KBM-7 (cell line): ENCODE results near the gene SYMPK.
"Not testable (repeated sequence)": the region's sequence is repeated elsewhere in the genome, so short reads cannot be mapped to it uniquely, and the experiment has no call there.

ENCODE experiments used
- DNase-seq: peaks from one replicate; pipeline ENCODE4 v3.0.0-alpha.2; 2015
- in situ Hi-C: fragments of 300-500 bp; cut with MboI; formaldehyde crosslinking; loops from 2 replicates; pipeline ENCODE4 v1.14.3; 2020; ENCODE audit warnings: low sequenced_read_pairs, low pct_unique_long_range_greater_than_20kb, mixed read lengths

The SYMPK gene

DNA sequence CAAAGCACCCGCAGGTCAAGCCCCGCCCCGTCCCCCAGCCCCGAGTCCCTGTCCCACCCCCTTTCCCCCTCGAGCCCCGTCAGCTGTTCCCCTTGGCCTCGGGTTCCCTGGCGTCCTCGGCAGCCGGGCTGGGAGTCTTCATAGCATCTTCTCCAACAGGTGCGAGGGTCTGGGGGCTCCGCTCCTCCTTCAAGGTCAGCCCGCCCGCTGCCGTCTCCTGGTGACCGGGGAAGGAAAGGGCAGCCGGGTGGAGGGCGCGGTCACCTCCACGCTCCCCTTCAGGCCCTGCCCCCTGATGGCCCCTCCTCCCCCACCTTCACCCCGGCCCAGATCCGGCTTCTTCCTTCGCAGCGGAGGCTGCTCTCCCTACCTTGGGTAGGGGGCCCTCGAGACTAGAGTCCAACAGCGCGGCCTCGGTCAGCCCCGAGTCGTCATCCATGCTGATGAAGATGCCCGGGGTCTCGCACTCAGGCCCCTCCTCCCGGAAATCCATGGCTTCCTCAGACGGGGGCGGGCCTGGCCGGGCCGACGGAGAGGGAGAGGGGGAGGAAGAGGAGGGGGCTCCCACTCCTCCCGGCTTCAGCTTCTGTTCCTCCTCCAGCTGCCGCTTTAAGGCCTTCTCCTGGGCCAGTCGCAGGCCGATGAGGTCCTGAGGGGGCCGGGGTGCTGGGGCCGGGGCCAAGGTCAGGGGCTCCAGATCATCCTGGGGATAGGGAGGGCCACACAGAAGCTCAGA lies 47.3 kb downstream of the SYMPK start:
- no peak for DNase-seq
- in situ Hi-C loops = no loop called here

DNA sequence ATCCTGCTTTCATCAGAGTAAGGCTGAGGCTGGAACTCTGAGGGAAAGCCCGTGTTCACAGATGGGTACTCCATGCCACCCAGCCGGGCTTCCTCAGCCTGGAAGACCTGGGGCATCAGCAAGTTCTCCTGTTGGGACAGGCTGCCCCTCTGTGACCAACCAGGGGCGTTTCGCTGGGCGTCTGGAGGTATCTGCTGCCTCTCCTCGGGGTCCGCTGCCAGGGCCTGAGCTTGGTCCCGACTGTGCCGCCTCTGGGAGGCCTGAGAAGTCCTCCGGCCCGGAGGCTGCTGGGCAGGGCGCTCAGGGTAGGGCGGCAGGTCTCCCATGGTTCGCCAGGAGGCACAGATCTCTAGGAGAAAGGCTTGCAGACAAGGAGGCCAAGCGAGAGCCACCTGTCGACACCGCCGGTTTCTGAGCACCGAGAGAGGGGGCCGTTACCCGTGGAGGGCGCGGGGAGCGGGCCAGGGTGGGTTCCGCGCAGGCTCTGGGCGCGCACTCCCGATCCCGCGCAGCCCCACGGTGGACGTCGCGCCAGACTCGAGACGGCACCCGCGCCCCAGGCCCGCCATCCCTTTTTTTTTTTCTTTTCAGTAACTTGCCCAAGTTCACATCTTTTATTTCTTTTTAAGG lies 48.0 kb downstream of the SYMPK start, which contains the start of gene RSPH6A:
Gene RSPH6A (minus strand): TSS at position 458 of the 630 bp plus-strand sequence. CDS start 132 bp downstream, at position 326.
- no peak for DNase-seq
- in situ Hi-C loops = no loop called here

DNA sequence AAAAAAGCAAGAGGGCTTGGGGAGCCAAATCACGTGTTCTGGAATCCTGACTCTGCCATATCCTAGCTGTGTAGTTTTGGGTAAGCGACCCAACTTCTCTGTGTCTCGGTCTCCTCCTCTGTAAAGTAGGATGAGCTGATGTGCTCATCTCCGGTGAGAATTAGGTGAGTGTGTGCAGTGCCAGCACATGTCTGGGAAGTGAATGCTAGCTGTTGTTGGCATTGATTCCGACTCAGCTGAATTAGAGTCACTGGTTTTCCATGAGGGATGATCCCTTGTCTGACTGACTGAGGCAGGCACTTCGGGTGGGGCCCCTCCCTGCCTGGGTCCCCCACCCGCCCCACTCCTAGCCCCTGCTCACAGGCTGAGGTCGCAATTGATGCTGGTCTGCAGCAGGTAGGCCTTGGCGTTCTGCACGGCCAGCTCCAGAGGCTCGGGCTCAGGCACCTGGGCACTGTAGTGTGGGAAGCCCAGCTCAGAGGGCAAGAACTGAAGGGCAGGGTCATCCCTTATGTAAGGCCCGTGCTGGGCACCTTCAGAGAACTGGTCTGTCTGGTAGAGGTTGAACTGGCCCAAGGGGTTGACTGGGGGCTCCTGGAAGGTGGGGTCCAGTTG lies 48.7 kb downstream of the SYMPK start:
- in situ Hi-C loops = no loop called here
- DNase-seq = no peak

DNA sequence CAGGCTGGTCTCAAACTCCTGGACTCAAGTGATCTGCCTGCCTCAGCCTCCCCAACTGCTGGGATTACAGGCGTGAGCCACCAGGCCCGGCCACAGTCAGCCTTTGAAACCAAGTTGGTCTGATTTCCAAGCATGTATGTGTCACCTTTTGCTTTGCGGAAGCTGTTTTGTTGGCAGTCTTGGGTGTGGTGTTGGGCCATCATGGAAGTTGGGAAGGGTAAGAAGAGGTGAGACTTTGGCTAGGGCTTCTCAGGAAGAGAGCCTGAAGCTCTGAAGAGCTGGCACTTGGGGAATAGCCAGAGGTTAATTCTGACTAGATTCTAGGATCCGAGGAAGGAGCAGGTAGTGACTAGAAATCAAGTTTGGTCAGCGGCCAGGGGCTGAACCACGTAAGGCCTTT lies 50.6 kb downstream of the SYMPK start:
- DNase-seq = no peak
- in situ Hi-C loops = no loop called here

DNA sequence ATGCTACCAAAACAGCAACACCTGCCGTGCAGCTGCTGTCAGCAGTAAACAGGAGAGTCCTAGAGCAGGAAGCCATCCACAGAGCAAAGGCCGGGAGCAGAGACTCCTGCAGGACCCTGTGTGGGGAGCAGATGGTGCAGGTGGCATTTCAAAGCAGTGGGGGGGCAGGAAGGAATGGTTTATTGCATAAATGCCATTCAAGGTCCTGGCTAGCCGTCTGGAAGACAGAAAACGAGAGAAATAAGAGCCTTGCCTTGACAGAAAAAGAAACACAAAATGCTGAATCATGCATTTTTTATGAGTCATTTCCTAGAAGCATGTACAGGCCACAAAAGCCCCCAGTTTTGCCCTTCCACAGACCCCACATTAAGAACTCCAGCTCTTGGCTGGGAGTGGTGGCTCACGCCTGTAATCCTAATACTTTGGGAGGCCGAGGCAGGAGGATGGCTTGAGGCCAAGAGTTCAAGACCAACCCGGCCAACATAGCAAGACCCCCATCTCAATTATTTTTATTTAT lies 53.2 kb downstream of the SYMPK start:
- in situ Hi-C loops = no loop called here
- peak; percentile 68 for DNase-seq

DNA sequence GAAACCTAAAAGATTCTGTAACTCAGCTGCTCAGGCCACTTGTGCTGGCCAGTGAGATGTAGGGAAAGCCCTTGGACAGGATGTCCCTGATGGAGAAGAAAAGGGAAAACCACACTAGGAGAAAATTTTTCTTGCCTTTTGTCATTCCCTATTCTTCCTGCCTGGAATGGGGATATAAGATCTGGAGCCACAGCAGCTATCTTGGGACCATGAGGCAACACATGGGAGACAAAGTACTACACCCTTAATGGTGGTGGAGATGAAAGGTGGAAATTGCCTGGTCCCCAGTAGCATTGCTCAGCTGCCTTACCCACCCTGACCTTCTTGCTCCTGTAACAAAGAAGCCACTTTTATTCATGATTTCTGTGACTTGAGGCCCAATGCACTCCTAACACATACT lies 57.2 kb downstream of the SYMPK start:
- DNase-seq = no peak
- in situ Hi-C loops = no loop called here

DNA sequence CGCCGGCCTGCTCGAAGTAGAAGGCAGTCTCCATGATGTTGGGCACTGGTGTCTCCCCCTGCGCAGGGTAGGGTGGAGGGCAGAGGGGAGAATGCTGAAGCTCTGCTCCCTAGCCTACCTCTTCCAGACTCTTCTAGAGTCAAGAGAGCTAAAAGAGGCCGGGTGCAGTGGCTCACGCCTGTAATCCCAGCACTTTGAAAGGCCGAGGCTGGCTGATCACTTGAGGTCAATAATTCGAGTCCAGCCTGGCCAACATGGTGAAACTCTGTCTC lies 58.1 kb downstream of the SYMPK start:
- no peak for DNase-seq
- in situ Hi-C loops = no loop called here

DNA sequence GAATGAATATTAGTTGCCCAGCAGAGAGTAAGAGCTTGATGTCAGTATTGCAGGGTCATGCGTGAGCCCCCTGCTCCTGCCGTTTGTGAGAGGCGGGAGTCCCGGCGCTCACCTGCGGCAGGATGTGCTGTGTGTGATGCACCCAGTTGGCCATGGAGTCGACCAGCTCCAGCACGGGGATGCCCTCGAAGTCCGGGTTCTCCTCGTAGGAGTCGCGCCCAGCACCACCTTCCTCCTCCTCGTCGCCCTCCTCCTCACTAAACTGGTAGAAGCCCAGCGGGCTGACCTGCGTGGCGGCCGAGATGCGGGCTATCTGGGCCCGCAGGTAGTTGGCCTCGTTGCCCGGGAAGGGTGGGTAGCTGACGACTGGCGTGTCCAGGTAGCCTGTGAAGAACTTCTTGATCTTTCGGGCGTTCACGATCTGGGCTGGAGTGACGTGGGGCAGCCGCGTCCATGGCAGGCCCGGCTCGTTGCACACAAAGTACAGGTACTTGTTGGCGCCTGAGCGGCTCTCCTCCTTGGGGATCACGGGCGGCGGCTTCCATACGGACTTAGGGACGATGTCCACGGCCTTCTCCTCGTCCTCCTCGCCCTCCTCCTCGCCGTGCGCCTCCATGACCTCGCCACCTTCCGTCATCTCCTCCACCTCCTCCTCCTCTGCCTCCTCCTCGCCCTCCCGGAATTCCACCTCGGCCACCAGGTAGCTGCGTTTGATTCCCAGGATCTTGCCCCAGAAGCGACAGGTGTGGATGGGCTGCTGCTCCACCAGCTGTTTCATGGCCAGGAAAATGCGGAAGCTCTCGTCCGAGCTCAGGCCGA lies 58.6 kb downstream of the SYMPK start:
- in situ Hi-C loops = no loop called here
- DNase-seq = no peak

DNA sequence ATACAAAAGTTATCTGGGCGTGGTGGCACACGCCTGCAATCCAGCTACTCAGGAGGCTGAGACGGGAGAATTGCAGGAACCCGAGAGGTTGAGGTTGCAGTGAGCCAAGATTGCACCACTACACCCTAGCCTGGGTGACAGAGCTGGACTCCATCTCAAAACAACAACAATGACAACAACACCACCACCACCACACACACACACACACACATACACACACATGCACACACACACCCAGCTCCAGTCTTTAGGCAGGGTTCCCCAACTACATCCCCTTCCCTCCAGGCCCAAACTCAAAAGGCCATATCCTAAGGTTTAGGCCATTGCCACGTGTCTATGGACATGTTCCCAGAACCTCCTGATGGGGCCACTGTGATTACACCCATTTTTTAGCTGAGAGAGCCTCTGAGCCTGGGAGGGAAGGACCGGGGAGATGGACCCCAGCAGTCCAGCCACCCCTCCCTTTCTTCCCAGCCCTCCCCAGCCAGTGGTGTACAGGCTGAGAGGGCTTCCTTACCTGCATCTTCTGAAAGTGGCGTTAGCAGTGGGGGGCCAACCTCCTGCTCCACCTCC lies 61.3 kb downstream of the SYMPK start:
- in situ Hi-C loops = no loop called here
- no peak for DNase-seq

DNA sequence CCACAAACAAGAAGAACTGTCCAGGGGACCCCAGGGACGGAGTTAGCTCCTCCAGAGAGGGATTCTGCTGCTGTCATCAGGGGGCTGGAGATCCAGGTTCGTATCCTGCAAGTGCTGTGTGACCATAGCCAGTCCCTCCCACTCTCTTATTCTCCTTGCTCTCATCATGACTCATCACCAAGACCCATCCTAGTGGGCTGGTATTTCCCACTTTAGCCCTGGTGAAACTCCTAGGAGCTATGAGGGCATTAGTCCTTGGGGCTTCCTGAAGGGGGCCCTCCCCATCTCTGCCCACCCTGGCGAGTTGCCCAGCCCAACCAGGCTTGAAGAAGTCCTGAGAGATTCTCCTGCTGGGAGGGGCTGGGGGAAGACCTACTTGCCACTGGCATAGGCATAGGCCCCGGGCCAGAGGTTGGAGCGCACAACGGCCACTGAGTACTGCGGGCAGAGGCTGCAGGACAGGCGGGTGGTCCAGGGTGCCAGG lies 62.8 kb downstream of the SYMPK start:
- no peak for DNase-seq

DNA sequence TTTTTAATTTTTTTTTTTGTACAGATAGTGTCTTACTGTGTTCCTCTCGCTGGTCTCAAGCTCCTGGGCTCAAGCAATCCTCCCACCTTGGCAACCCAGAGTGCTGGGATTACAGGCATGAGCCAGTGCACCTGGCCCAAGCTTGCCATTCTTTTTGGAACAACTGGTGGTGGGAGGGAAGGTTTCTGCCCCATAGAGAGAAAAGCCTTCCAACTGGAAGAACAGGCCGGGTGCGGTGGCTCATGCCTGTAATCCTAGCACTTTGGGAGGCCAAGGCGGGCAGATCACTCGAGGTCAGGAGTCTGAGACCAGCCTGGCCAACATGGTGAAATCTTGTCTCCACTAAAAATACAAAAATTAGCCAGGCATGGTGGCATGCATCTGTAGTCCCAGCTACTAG lies 63.4 kb downstream of the SYMPK start:
- in situ Hi-C loops, DNase-seq: not testable (repeated sequence)

More for the DNA sequence above, 62.8 kb downstream of the SYMPK start:
- in situ Hi-C loops = no loop called here

DNA sequence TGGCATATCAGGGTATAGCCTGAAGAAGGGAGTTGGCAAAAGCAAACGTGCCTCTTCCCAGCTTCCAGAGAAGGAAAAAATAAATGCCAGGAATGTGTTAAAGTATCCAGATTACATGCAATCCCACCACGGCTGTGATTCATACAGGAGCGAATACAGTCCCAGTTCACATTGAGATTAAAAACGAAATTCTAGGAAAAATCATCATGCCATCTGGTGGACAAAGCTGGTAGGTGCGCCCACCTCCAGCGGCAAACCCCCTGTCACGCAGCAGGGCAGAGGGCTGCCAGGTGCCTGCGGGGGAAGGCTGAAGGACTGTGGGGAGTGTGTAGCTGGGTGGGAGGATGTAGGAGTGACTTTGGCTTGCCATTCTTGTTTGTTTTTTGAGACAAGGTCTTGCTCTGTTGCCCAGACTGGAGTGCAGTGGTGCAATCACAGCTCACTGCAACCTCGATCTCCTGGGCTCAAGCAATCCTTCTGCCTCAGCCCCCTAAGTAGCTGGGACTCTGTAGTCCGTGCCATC lies 63.9 kb downstream of the SYMPK start:
- peak; percentile 83 for DNase-seq
- in situ Hi-C loops = no loop called here

DNA sequence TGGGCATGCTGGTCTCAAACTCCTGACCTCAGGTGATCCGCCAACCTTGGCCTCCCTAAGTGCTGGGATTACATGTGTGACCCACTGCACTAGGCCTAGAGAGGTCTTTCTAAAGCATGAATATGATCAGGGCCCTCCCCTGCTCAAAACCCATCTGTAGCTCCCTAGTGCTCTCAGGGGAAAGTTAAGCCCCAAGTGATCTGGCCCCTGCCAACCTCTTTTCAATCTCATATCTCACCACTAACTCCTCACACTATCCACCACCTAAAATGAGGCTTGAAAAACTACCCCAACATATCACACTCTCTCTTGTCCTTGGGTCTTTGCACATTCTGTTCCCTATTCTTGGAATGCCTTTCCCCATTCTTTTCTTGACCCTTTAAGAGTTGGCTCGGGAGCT lies 68.3 kb downstream of the SYMPK start:
- no peak for DNase-seq
- in situ Hi-C loops = no loop called here

DNA sequence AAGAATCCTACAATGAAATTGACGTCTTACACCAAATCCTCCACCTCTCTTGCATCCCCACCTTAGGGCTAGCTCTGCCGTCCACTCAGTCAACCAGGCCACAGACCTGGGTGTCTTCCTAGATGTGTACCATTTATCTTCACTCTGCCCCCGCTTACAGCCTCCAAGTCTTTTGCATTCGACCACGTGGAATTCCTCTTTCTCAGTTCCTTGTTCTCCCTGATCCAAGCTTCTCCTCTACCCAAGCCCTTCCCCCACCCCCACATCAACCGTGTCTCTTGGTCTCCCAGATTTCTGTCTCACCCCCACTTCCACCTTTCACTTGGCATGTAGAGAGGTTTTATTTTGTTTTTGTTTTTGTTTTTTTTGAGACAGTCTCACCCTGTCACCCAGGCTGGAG lies 69.1 kb downstream of the SYMPK start:
- DNase-seq = no peak
- in situ Hi-C loops = no loop called here

DNA sequence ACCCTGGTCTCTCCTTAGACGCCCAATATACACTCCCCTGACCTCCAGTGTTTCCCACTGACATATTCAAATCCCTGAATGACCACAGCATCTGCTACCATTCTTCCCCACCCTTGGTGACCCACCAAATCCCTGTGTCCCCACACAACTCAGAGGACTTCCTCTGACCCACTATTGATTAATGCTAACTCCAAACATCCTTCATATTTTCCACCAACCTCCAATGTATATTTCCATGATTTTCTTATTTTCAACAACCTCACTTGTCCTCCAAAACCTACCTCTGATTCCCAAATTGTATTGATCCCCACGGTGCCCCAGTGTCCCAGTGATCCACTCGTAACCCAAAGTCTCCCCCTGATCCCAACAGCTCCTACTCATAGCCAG lies 69.8 kb downstream of the SYMPK start:
- in situ Hi-C loops = no loop called here
- DNase-seq = no peak

DNA sequence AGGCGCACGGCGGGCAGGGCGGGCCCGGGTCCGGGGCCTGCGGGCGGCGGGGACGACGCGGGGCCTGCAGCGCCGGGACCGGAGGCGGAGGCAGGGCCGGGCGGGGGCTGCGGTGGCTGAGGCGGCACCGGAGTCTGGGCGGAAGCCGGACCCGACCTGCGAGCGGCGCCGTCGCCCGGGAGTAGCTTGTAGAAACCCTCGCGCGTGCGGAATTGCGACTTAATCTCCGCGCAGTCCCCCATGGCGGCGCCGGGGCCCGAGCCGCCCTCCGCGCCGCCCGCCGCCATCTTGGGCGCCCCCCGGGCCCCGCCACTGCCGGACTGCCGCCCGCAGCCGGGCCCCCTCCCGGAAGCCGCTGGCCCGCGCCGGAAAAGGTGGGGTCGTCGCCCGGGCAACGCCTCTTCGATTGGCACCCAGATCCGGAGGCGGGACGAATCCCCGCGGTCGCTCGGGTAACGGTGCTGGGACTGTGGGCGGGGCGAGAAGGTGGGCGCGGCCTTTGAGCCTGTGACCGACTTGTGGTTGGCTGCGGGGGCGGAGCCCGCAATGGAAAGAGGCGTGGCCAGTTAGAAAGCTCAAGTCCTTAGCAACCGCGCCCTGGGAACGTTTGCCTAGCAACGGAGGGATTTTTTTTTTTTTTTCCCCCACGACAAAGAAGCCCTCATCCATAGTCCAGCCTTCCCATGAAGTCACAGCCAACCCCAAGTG lies 70.3 kb downstream of the SYMPK start, which contains the start of gene DMWD:
Gene DMWD (minus strand): TSS at position 376 of the 708 bp plus-strand sequence. CDS start 89 bp downstream, at position 287.
- peak; percentile 99 for DNase-seq
- in situ Hi-C loops = no loop called here

DNA sequence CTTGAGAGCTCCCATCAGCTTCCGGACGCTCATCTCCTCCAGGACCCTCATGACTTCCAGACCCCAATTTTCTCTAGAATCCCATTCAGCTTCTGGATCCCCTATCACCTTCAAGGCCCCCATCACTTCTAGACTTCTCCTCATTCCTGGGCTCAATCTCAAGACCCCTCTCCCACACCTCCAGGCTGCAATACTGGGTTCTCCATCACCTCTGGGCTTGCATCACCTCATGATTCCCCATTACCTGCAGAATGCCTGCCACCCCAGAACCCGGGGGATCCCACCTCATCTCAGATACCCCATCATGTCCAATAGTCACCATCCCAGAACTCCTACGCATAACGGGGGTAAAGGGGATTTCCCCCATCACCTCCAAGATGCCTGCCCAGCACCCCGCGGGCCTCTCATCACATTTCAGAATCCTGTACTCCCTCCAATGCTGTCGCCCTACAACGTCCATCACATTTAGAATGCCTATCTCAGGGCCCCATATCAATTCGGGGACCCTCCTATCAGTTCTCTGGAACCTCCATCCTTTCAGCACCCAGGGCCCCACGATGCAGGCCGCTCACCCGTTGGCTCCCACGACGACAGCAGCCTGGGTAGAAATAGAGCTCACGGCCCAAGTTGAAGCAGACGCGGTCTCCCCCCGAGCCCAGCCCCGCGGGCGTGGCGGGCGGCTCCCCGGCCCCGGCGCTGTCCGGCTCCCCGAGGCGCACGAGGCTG lies 71.0 kb downstream of the SYMPK start:
- no peak for DNase-seq
- in situ Hi-C loops = no loop called here

DNA sequence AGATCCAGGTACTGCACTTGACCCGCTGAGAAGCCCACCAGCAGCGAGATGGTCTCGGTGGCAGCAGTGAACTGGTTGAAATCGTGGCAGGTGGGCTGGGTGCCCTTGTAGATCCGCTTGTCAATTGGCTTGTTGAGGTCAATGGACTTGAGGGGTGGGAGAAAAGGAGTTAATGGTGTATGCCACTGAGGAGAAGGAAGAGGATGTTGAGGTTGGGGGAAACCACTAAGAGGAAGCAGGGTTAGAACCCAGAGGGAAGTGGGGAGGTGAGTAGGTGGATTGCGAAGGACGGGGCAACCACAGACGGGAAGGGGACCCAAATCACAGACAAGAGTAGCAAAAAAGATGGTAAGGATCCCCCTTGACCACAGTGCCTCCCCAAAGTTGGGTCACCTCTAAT lies 72.0 kb downstream of the SYMPK start:
- in situ Hi-C loops = no loop called here
- peak; percentile 93 for DNase-seq
